Liver (tissue), 9 donors: Measurements from ENCODE around the gene BEAN1. TPM values are rescaled to one million over a fixed set of nuclear protein-coding genes. Genes with fewer than 3 reads are reported as not detected.
"Not testable (repeated sequence)": the region's sequence is repeated elsewhere in the genome, so short reads cannot be mapped to it uniquely, and the experiment has no call there.

Experiments
- DNase-seq: peaks from one replicate; pipeline ENCODE4 v3.0.0-alpha.2; 2017; ENCODE audit warnings: low spot score
- H3K27ac ChIP-seq, 2 donors: one replicate each; pipeline ENCODE4 v1.7.0; 2013; ENCODE audit warnings: inconsistent platforms in 2 of 2, low read length in 2 of 2, control low read depth in 1 of 2, low read depth in 1 of 2, mild to moderate bottlenecking in 1 of 2
- H3K27me3 ChIP-seq, 4 donors: one replicate each; pipeline versions ENCODE4 v1.6.1 to v1.7.0; 2013; ENCODE audit warnings: low read length in 3 of 4, inconsistent platforms in 1 of 4, mild to moderate bottlenecking in 1 of 4, moderate library complexity in 1 of 4; ENCODE audit not compliant: control insufficient read depth in 4 of 4, insufficient read depth in 4 of 4
- H3K36me3 ChIP-seq, 4 donors: one replicate each; pipeline versions ENCODE4 v1.6.1 to v1.7.0; 2013; ENCODE audit warnings: low read length in 3 of 4, mild to moderate bottlenecking in 3 of 4, low read depth in 1 of 4, moderate library complexity in 1 of 4; ENCODE audit not compliant: control insufficient read depth in 4 of 4, insufficient read depth in 3 of 4
- H3K4me1 ChIP-seq, 4 donors: one replicate each; pipeline versions ENCODE4 v1.6.1 to v1.7.0; 2013; ENCODE audit warnings: low read length in 3 of 4, mild to moderate bottlenecking in 3 of 4, moderate library complexity in 1 of 4; ENCODE audit not compliant: control insufficient read depth in 4 of 4, insufficient read depth in 4 of 4
- H3K4me3 ChIP-seq, 3 donors: one replicate each; pipeline versions ENCODE4 v1.6.1 to v1.7.0; 2013; ENCODE audit warnings: low read length in 3 of 3, control low read depth in 1 of 3, low read depth in 1 of 3, mild to moderate bottlenecking in 1 of 3
- H3K9ac ChIP-seq, 2 donors: one replicate each; pipeline ENCODE4 v1.7.0; 2013; ENCODE audit warnings: low read length in 2 of 2, mild to moderate bottlenecking in 2 of 2, moderate library complexity in 2 of 2, control low read depth in 1 of 2, low read depth in 1 of 2
- H3K9me3 ChIP-seq, 4 donors: one replicate each; pipeline versions ENCODE4 v1.6.1 to v1.7.0; 2013; ENCODE audit warnings: low read length in 3 of 4; ENCODE audit not compliant: control insufficient read depth in 4 of 4
- EGR1 ChIP-seq, 2 donors: IDR thresholded peaks; 2 replicates each; pipeline ENCODE4 v1.6.1; 2016 to 2018; ENCODE audit warnings: antibody characterized with exemption in 2 of 2, low read depth in 2 of 2
- FOXA1 ChIP-seq: IDR thresholded peaks from 2 replicates; pipeline ENCODE4 v1.6.1; 2016; ENCODE audit warnings: antibody characterized with exemption
- HNF4A ChIP-seq, 2 donors: conservative IDR thresholded peaks; 2 replicates each; pipeline ENCODE4 v1.6.1; 2016; ENCODE audit warnings: antibody characterized with exemption in 2 of 2, mild to moderate bottlenecking in 2 of 2
- HNF4G ChIP-seq: IDR thresholded peaks from 2 replicates; pipeline ENCODE4 v1.6.1; 2016; ENCODE audit warnings: antibody characterized with exemption
- JUND ChIP-seq, 2 donors: IDR thresholded peaks; 2 replicates each; pipeline ENCODE4 v1.6.1; 2016; ENCODE audit warnings: antibody characterized with exemption in 2 of 2
- NR2F2 ChIP-seq: IDR thresholded peaks from 2 replicates; pipeline ENCODE4 v1.6.1; 2016; ENCODE audit warnings: antibody characterized with exemption
- RAD21 ChIP-seq, 2 donors: IDR thresholded peaks; 2 replicates each; pipeline ENCODE4 v1.6.1; 2016; ENCODE audit warnings: antibody characterized with exemption in 2 of 2, mild to moderate bottlenecking in 2 of 2
- RXRA ChIP-seq, 2 donors: IDR thresholded peaks; 2 replicates each; pipeline ENCODE4 v1.6.1; 2017 to 2018; ENCODE audit warnings: antibody characterized with exemption in 2 of 2, mild to moderate bottlenecking in 1 of 2
- WGBS: extraction: QIAGEN DNeasy Blood & Tissue Kit; methylation state at CpG from one replicate; pipeline ENCODE4 v1.1.7; 2013; 5-methylcytosine and 5-hydroxymethylcytosine counted together
- polyA plus RNA-seq, 2 donors: library from polyadenylated mRNA; stranded (reverse) in 1 of 2; unstranded in 1 of 2; fragments of 200-250 nt in 1 of 2; fragments of >200 nt in 1 of 2; fragmentation: Nextera tagmentation in 1 of 2; extraction: Ambion mirVana in 1 of 2; gene quantifications; one replicate each; pipeline versions ENCODE4 v1.2.1 to v1.2.3, GENCODE V29; 2013 to 2015
- total RNA-seq, 2 donors: library from RNA; depleted of rRNA; stranded (reverse); fragments of >200 nt; gene quantifications; one replicate each; pipeline ENCODE4 v1.2.3, GENCODE V29; 2014
- TF ChIP-seq, protein P1 (sequence below): IDR thresholded peaks from 2 replicates; pipeline ENCODE4 v1.6.1; 2016; ENCODE audit warnings: antibody characterized with exemption
- TF ChIP-seq, protein P2 (sequence below): IDR thresholded peaks from 2 replicates; pipeline ENCODE4 v1.6.1; 2016; ENCODE audit warnings: antibody characterized with exemption
- TF ChIP-seq, protein P3 (sequence below): fragments of 150-350 bp; IDR thresholded peaks from 2 replicates; pipeline ENCODE4 v1.5.1; 2017; ENCODE audit warnings: improper control_type of control experiment, low read depth, low read length; ENCODE audit not compliant: missing input control
- TF ChIP-seq, protein P4 (sequence below): IDR thresholded peaks from 2 replicates; pipeline ENCODE4 v1.6.1; 2016; ENCODE audit warnings: antibody characterized with exemption
- donor health status: healthy.
- donor health status: healthy.
- donor health status: healthy.
- donor health status: healthy.
- donor health status: healthy.

The BEAN1 gene
- total and polyA plus RNA-seq, 4 donors: 0.22 to 0.99 (median 0.25) TPM; not detected in 1

DNA sequence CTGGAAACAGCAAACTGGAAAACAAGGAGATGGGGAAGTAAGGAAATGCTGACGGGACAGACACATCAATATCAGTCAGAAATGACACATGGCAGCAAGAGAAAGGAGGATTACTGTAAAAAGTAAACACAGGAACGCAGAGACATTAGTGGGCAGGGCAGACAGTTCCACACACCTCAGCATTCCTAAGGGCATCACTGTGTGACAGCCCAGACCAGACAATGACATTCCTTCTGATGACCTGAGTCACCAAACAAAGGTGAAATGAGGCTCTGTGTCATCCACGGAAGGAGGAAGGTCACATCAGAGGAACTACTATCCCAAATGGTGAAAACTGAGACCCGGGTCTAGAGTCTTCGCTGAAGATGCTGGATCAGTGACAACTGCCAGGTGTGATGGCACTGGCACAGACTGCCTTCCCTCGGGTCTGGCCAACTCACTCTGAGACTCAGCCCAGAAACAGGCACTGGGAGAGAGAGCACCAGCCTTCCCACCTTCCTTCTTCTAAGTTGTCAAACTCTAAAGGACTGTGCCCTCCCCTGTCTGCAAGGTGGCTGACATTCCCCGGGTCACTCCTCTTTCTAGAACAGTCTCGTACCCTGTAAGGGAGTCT lies 86.1 kb downstream of the BEAN1 start (continued):
- no peak for TF ChIP-seq NR2F2
- TF ChIP-seq, protein P1, sequence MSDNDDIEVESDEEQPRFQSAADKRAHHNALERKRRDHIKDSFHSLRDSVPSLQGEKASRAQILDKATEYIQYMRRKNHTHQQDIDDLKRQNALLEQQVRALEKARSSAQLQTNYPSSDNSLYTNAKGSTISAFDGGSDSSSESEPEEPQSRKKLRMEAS: no peak
- TF ChIP-seq, protein P2, sequence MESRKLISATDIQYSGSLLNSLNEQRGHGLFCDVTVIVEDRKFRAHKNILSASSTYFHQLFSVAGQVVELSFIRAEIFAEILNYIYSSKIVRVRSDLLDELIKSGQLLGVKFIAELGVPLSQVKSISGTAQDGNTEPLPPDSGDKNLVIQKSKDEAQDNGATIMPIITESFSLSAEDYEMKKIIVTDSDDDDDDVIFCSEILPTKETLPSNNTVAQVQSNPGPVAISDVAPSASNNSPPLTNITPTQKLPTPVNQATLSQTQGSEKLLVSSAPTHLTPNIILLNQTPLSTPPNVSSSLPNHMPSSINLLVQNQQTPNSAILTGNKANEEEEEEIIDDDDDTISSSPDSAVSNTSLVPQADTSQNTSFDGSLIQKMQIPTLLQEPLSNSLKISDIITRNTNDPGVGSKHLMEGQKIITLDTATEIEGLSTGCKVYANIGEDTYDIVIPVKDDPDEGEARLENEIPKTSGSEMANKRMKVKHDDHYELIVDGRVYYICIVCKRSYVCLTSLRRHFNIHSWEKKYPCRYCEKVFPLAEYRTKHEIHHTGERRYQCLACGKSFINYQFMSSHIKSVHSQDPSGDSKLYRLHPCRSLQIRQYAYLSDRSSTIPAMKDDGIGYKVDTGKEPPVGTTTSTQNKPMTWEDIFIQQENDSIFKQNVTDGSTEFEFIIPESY: no peak

DNA sequence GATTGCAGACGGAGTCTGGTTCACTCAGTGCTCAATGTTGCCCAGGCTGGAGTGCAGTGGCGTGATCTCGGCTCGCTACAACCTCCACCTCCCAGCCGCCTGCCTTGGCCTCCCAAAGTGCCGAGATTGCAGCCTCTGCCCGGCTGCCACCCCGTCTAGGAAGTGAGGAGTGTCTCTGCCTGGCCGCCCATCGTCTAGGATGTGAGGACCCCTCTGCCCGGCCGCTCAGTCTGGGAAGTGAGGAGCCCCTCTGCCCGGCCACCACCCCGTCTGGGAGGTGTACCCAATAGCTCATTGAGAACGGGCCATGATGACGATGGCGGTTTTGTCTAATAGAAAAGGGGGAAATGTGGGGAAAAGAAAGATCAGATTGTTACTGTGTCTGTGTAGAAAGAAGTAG lies 87.3 kb downstream of the BEAN1 start:
- H3K9ac ChIP-seq, H3K4me3 ChIP-seq, H3K27ac ChIP-seq, DNase-seq, H3K36me3 ChIP-seq, H3K9me3 ChIP-seq, H3K27me3 ChIP-seq: not testable (repeated sequence)
- 96% methylated on average over 12 of the region's 17 CpGs for WGBS
- peaks cover 32 to 76% (median 59%) of the 10 kb centered on the region in 4 donors for H3K4me1 ChIP-seq

DNA sequence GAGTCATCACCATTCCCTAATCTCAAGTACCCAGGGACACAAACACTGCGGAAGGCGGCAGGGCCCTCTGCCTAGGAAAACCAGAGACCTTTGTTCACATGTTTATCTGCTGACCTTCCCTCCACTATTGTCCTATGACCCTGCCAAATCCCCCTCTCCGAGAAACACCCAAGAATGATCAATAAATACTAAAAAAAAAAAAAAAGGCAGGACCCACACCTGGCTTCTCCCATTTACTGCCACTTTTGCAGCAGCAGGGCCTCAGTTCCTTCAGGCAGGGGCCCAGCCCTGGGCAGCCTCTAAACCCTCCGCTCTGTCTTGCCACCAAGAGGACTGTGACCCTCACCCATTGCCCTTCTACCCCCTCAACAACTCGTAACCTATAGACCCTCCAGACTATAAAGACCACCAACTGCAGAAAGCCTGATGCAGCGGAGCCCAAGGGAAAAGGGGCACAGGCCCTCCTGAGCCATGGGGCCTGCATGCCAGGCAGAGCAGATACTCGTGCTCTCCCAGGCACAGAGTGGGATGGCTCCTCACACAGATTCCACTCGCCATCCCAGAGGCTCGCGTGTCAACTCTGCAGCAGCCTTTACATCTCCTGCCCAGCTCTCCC lies 88.0 kb downstream of the BEAN1 start:
- Histone ChIP-seq H3K9ac (peak overlapping the region in 1 of 2 donors; percentile 47), H3K4me1 (peaks cover 30 to 70% (median 58%) of the 10 kb centered on the region in 4 donors), H3K27ac (peak overlapping the region; percentile 99 to 100)
- H3K36me3 ChIP-seq, H3K27me3 ChIP-seq, H3K4me3 ChIP-seq, DNase-seq, H3K9me3 ChIP-seq: not testable (repeated sequence)
- TF ChIP-seq RXRA (IDR thresholded peaks at IDR 0.05) (peak in 1 of 2 donors; percentile 27), HNF4A (conservative IDR thresholded peaks at IDR 0.05) (peak in 1 of 2 donors; percentile 18)
- WGBS: 71% methylated on average over 10 of the region's 10 CpGs

DNA sequence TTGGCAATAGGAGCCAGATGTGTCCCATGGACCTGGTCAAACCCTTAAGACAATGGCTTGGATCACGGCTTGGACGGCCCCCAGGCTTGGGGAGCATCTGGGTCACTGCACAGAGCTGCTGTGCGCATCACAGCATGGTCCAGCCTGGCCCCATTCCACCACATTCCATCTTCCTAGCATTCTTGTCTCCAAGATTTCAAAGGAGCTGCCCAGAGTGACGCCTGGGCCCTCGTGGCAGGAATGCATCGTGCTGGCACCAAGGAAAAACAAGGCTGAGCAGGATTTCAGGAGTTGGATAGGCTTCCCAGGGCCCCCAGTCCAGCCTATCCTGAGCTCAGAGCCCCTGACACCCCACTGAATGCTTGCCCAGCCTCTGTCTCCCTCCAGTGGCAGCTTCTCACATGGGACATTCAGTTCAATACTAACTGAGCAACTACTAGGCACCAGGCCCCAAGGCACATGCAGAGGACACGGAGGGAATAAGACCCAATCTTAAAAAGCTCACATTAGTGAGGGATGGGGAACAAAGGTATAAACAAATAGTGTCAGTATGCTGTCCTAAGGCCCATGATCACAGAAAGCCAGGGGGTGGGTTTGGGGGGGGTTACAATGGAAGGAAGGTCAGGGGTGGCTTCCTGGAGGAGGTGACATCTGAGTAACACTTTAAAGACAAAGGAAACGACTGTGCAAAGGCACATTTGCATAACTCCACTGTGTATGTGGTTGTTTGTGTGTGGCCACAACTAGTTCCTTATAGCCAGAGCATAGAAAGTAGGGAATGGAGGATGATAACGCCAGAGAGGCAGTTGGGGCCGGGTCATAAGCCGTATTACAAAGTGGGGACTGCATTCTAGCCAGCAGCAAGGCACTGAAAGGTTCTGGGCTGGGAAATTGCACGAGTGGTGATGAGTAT lies 88.8 kb downstream of the BEAN1 start:
- Histone ChIP-seq H3K27ac (peak overlapping the region; percentile 99 to 100), H3K9ac (peak overlapping the region; percentile 47 to 57), H3K4me1 (peaks cover 29 to 63% (median 53%) of the 10 kb centered on the region in 4 donors), H3K9me3 (no peaks in the 10 kb centered on the region), H3K36me3 (no peaks in the 10 kb centered on the region), H3K4me3 (no peak overlapping the region), H3K27me3 (no peaks in the 10 kb centered on the region)
- TF ChIP-seq, protein P3, sequence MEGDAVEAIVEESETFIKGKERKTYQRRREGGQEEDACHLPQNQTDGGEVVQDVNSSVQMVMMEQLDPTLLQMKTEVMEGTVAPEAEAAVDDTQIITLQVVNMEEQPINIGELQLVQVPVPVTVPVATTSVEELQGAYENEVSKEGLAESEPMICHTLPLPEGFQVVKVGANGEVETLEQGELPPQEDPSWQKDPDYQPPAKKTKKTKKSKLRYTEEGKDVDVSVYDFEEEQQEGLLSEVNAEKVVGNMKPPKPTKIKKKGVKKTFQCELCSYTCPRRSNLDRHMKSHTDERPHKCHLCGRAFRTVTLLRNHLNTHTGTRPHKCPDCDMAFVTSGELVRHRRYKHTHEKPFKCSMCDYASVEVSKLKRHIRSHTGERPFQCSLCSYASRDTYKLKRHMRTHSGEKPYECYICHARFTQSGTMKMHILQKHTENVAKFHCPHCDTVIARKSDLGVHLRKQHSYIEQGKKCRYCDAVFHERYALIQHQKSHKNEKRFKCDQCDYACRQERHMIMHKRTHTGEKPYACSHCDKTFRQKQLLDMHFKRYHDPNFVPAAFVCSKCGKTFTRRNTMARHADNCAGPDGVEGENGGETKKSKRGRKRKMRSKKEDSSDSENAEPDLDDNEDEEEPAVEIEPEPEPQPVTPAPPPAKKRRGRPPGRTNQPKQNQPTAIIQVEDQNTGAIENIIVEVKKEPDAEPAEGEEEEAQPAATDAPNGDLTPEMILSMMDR: peak; percentile 46
- TF ChIP-seq, protein P2: no peak
- no peak for TF ChIP-seq JUND (IDR thresholded peaks at IDR 0.05)
- peak; percentile 82 to 86 for TF ChIP-seq RAD21 (IDR thresholded peaks at IDR 0.05)
- no peak for TF ChIP-seq FOXA1
- TF ChIP-seq EGR1 (IDR thresholded peaks at IDR 0.05; ENCODE audit: low read depth in 2 of 2): no peak
- TF ChIP-seq, protein P4, sequence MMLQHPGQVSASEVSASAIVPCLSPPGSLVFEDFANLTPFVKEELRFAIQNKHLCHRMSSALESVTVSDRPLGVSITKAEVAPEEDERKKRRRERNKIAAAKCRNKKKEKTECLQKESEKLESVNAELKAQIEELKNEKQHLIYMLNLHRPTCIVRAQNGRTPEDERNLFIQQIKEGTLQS: no peak
- TF ChIP-seq, protein P1: no peak
- no peak for TF ChIP-seq RXRA (IDR thresholded peaks at IDR 0.05)
- TF ChIP-seq HNF4G: no peak
- DNase-seq: no peak
- WGBS: 56% methylated on average over 12 of the region's 12 CpGs
